HFFc6 (cell line): ENCODE results near the gene DHX35. TPM values are rescaled to one million over a fixed set of nuclear protein-coding genes. Genes with fewer than 3 reads are reported as not detected.

Source experiments
- DNase-seq: peaks from one replicate; pipeline ENCODE4 v3.0.0-alpha.2; 2018
- H3K27ac Mint-ChIP-seq: 2 replicates; pipeline ENCODE4 v1.8.0; 2020; ENCODE audit warnings: mild to moderate bottlenecking, mixed read lengths
- H3K27me3 Mint-ChIP-seq: 2 replicates; pipeline ENCODE4 v1.8.0; 2021; ENCODE audit warnings: mild to moderate bottlenecking, moderate library complexity, mixed read lengths; ENCODE audit not compliant: insufficient read depth
- H3K36me3 Mint-ChIP-seq: 2 replicates; pipeline ENCODE4 v1.8.0; 2021; ENCODE audit warnings: low read depth, mixed read lengths
- H3K4me1 Mint-ChIP-seq: 2 replicates; pipeline ENCODE4 v1.8.0; 2020; ENCODE audit warnings: low read depth, mixed read lengths
- H3K4me3 Mint-ChIP-seq: 2 replicates; pipeline ENCODE4 v1.8.0; 2020; ENCODE audit warnings: mild to moderate bottlenecking, moderate library complexity, mixed read lengths
- H3K9me3 Mint-ChIP-seq: 2 replicates; pipeline ENCODE4 v1.8.0; 2020; ENCODE audit warnings: mild to moderate bottlenecking, mixed read lengths
- CTCF ChIP-seq: fragments of 200-600 bp; sonication (generic); IDR thresholded peaks from 2 replicates; pipeline ENCODE4 v1.5.0; 2021; ENCODE audit warnings: antibody characterized with exemption, mild to moderate bottlenecking
- total RNA-seq, 6 experiments: library from RNA; stranded (reverse); fragmentation: NEBNext Ultra II Directional; extraction: Animal tissue kit (Norgen Biotek cat#: 25700); gene quantifications; 2 replicates in 1 of 6; 3 replicates in 5 of 6; pipeline ENCODE4 v1.2.3, GENCODE V29; 2021

The DHX35 gene
- total RNA-seq, 6 experiments from 2014 or later: 5.7 to 7.6 (median 6.8) TPM

GRCh38 chr20:39019805-39020325 is 57.7 kb downstream of the DHX35 start:
- H3K36me3 Mint-ChIP-seq: peaks cover 44% of the 10 kb centered on the region

GRCh38 chr20:39021748-39022147 is 59.6 kb downstream of the DHX35 start:
- TF ChIP-seq CTCF: no peak
- Mint-ChIP-seq H3K27me3 (no peaks in the 10 kb centered on the region), H3K9me3 (no peaks in the 10 kb centered on the region), H3K27ac (no peak overlapping the region), H3K4me1 (no peaks in the 10 kb centered on the region), H3K36me3 (peaks cover 38% of the 10 kb centered on the region), H3K4me3 (no peak overlapping the region)
- DNase-seq: no peak

More at GRCh38 chr20:39019805-39020325, 57.7 kb downstream of the DHX35 start:
- Mint-ChIP-seq H3K4me1 (peaks cover 6% of the 10 kb centered on the region), H3K4me3 (no peak overlapping the region), H3K27ac (no peak overlapping the region), H3K9me3 (no peaks in the 10 kb centered on the region), H3K27me3 (no peaks in the 10 kb centered on the region)
- no peak for TF ChIP-seq CTCF
- no peak for DNase-seq

- Mint-ChIP-seq H3K27me3 (no peaks in the 10 kb centered on the region), H3K27ac (no peak overlapping the region), H3K4me3 (no peak overlapping the region), H3K4me1 (no peaks in the 10 kb centered on the region), H3K36me3 (peaks cover 20% of the 10 kb centered on the region), H3K9me3 (no peaks in the 10 kb centered on the region)
- DNase-seq: no peak
- TF ChIP-seq CTCF: no peak
Measured at GRCh38 chr20:39025883-39026282, 63.7 kb downstream of the DHX35 start.

- no peak overlapping the region for H3K4me3 Mint-ChIP-seq
- peaks cover 14% of the 10 kb centered on the region for H3K36me3 Mint-ChIP-seq
- H3K4me1 Mint-ChIP-seq: no peaks in the 10 kb centered on the region
- no peak overlapping the region for H3K27ac Mint-ChIP-seq
- no peak for TF ChIP-seq CTCF
- DNase-seq: no peak
- no peaks in the 10 kb centered on the region; the same call in 1 of the 2 replicates for H3K27me3 Mint-ChIP-seq
- H3K9me3 Mint-ChIP-seq: no peaks in the 10 kb centered on the region
Measured at GRCh38 chr20:39029364-39029763, 67.2 kb downstream of the DHX35 start.

- Mint-ChIP-seq H3K27me3 (no peaks in the 10 kb centered on the region; the same call in 1 of the 2 replicates), H3K4me1 (peaks cover 16% of the 10 kb centered on the region), H3K36me3 (peaks cover 15% of the 10 kb centered on the region), H3K9me3 (no peaks in the 10 kb centered on the region), H3K27ac (no peak overlapping the region), H3K4me3 (no peak overlapping the region)
- TF ChIP-seq CTCF: no peak
- DNase-seq: no peak
Measured at GRCh38 chr20:39032997-39033396, 70.9 kb downstream of the DHX35 start.
